ENCODE results near the gene LSM4.

DNA sequence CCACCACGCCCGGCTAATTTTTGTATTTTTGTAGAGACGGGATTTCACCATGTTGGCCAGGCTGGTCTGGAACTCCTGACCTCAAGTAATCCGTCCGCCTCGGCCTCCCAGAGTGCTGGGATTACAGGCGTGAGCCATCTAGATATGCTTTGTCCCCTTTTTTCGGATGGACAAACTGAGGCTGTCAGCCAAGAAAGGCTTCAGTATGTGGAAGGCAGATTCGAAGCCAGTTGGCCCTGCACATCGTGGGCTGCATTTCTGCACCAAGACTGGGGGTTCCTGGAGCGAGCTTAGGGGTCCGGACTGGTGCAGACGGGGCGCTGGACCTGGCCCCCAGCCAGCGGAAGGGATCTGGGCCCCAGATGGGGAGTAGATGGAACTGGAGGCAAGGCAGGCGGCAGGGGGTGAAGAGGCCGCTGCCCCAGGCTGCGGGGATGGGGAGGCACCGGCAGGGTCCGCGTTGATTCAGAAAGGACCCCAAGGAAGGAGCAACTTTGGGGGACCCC, 31.8 kb downstream of the LSM4 start:
- TF ChIP-seq, protein P1, sequence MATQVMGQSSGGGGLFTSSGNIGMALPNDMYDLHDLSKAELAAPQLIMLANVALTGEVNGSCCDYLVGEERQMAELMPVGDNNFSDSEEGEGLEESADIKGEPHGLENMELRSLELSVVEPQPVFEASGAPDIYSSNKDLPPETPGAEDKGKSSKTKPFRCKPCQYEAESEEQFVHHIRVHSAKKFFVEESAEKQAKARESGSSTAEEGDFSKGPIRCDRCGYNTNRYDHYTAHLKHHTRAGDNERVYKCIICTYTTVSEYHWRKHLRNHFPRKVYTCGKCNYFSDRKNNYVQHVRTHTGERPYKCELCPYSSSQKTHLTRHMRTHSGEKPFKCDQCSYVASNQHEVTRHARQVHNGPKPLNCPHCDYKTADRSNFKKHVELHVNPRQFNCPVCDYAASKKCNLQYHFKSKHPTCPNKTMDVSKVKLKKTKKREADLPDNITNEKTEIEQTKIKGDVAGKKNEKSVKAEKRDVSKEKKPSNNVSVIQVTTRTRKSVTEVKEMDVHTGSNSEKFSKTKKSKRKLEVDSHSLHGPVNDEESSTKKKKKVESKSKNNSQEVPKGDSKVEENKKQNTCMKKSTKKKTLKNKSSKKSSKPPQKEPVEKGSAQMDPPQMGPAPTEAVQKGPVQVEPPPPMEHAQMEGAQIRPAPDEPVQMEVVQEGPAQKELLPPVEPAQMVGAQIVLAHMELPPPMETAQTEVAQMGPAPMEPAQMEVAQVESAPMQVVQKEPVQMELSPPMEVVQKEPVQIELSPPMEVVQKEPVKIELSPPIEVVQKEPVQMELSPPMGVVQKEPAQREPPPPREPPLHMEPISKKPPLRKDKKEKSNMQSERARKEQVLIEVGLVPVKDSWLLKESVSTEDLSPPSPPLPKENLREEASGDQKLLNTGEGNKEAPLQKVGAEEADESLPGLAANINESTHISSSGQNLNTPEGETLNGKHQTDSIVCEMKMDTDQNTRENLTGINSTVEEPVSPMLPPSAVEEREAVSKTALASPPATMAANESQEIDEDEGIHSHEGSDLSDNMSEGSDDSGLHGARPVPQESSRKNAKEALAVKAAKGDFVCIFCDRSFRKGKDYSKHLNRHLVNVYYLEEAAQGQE (IDR thresholded peaks at IDR 0.05; ENCODE audit: unreplicated experiment), result no peak
- TF ChIP-seq EZH2 (IDR thresholded peaks at IDR 0.05; ENCODE audit: low read depth, unreplicated experiment) (no peak), EZH2phosphoT487 (IDR thresholded peaks at IDR 0.05; ENCODE audit: unreplicated experiment) (no peak)

All from GM23338 (cell line).